Endothelial cell (in vitro differentiated cells): ENCODE results near the gene GRAMD1B. TPM values are rescaled to one million over a fixed set of nuclear protein-coding genes. Genes with fewer than 3 reads are reported as not detected.

Experiments used
- DNase-seq: peaks from one replicate; pipeline ENCODE4 v3.0.0; 2021; ENCODE audit warnings: low spot score
- H3K27ac Mint-ChIP-seq: one replicate; pipeline ENCODE4 v1.8.0; 2021; ENCODE audit warnings: mixed read lengths, inconsistent platforms; ENCODE audit not compliant: unreplicated experiment
- H3K27me3 Mint-ChIP-seq: one replicate; pipeline ENCODE4 v1.8.0; 2021; ENCODE audit warnings: mild to moderate bottlenecking, moderate library complexity, mixed read lengths, inconsistent platforms; ENCODE audit not compliant: unreplicated experiment
- H3K36me3 Mint-ChIP-seq: one replicate; pipeline ENCODE4 v1.8.0; 2021; ENCODE audit warnings: mild to moderate bottlenecking, low read depth, mixed read lengths, inconsistent platforms; ENCODE audit not compliant: unreplicated experiment
- H3K4me1 Mint-ChIP-seq: one replicate; pipeline ENCODE4 v1.8.0; 2021; ENCODE audit warnings: mild to moderate bottlenecking, mixed read lengths, inconsistent platforms; ENCODE audit not compliant: unreplicated experiment
- H3K4me3 Mint-ChIP-seq: one replicate; pipeline ENCODE4 v1.8.0; 2021; ENCODE audit warnings: mild to moderate bottlenecking, mixed read lengths, inconsistent platforms; ENCODE audit not compliant: unreplicated experiment
- H3K9me3 Mint-ChIP-seq: one replicate; pipeline ENCODE4 v1.8.0; 2021; ENCODE audit warnings: mixed read lengths, inconsistent platforms; ENCODE audit not compliant: unreplicated experiment
- CTCF ChIP-seq: fragments of 200-600 bp; sonication (generic); IDR thresholded peaks from one replicate; pipeline ENCODE4 v1.5.0; 2021; ENCODE audit warnings: antibody characterized with exemption; ENCODE audit not compliant: unreplicated experiment
- total RNA-seq: library from RNA; stranded (reverse); fragmentation: NEBNext Ultra II Directional; extraction: Animal tissue kit (Norgen Biotek cat#: 25700); gene quantifications from one replicate; pipeline ENCODE4 v1.2.1, GENCODE V29; 2021; ENCODE audit not compliant: unreplicated experiment

GRAMD1B gene
- total RNA-seq, 1 donor from 2014 or later = 49.6 TPM

DNA sequence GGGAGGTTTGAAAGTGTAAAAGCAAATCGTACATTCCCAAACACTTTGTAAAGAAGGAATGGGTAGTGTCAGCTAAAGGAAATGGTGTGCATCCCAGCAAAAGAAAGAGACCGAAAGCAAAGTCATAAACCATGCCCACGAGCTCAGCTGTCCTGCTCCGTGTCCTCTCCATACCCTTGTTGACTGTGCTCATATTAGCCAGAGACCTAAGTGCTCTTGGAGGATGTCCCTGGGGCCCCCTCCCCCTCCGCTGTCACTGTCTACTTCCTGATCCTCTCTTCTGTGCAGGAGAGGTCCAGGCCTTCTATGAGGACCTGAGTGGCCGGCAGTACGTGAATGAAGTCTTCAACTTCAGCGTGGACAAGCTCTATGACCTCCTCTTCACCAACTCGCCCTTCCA lies 178.3 kb downstream of the GRAMD1B start:
- H3K27ac Mint-ChIP-seq = no peak overlapping the region
- peaks cover 16% of the 10 kb centered on the region for H3K4me1 Mint-ChIP-seq
- no peak for TF ChIP-seq CTCF
- peaks cover 12% of the 10 kb centered on the region for H3K27me3 Mint-ChIP-seq
- H3K9me3 Mint-ChIP-seq = no peaks in the 10 kb centered on the region
- no peak overlapping the region for H3K4me3 Mint-ChIP-seq
- DNase-seq = no peak
- peaks cover 77% of the 10 kb centered on the region for H3K36me3 Mint-ChIP-seq

- no peak for TF ChIP-seq CTCF
- no peak overlapping the region for H3K4me3 Mint-ChIP-seq
- H3K36me3 Mint-ChIP-seq = peaks cover 75% of the 10 kb centered on the region
- no peak overlapping the region for H3K27ac Mint-ChIP-seq
- DNase-seq = no peak
- H3K4me1 Mint-ChIP-seq = peaks cover 11% of the 10 kb centered on the region
- H3K9me3 Mint-ChIP-seq = no peaks in the 10 kb centered on the region
- peaks cover 12% of the 10 kb centered on the region for H3K27me3 Mint-ChIP-seq
Measured at GRCh38 chr11:123608945-123609344, 178.9 kb downstream of the GRAMD1B start.

DNA sequence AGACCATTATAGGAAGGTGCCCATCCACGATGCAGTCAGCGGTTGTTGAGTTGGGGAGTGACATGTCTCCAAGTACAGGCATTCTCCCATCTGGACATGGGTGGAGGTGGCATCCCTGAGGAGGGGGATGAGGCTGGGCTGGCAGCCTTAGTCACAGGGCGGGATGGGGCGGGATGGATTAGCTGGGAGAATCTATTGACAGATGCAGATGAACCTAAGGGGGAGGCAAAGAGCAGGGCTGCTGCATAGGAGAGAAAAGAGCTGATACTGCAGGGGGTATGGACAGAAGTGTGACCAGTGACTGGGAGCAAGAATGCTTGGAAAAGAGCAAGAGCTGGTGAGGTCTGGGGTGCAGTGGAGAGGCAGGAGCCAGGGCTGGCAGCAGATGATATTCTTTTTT lies 181.6 kb downstream of the GRAMD1B start:
- Mint-ChIP-seq H3K9me3 (no peaks in the 10 kb centered on the region), H3K4me1 (peaks cover 4% of the 10 kb centered on the region), H3K36me3 (peaks cover 70% of the 10 kb centered on the region), H3K4me3 (no peak overlapping the region), H3K27me3 (peaks cover 13% of the 10 kb centered on the region), H3K27ac (no peak overlapping the region)
- DNase-seq = no peak
- TF ChIP-seq CTCF = no peak

- Mint-ChIP-seq H3K36me3 (peaks cover 64% of the 10 kb centered on the region), H3K4me1 (no peaks in the 10 kb centered on the region), H3K9me3 (no peaks in the 10 kb centered on the region), H3K4me3 (no peak overlapping the region), H3K27me3 (peaks cover 12% of the 10 kb centered on the region), H3K27ac (no peak overlapping the region)
- no peak for DNase-seq
- TF ChIP-seq CTCF = no peak
Measured at GRCh38 chr11:123616505-123617198, 186.6 kb downstream of the GRAMD1B start.

DNA sequence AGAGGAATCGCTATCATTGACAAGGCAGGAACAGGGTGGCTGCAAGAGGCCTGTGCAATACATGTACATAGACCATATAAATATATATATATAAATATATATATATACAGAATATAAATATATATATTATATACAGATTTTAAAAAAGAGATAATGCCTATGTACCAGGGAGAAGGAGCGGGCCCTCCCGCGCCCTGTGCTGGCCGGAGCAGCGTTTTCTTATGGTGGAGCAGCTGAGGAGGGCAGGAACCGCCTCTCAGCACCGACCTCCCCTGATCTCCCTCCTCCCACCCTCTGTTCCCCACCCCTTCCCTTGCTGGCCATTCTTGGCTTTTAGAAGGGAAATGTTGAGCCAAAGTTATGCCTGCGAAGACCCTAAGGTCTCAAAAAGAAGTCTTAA lies 192.5 kb downstream of the GRAMD1B start:
- Mint-ChIP-seq H3K4me3 (no peak overlapping the region), H3K27ac (no peak overlapping the region), H3K4me1 (no peaks in the 10 kb centered on the region), H3K27me3 (peaks cover 10% of the 10 kb centered on the region), H3K9me3 (no peaks in the 10 kb centered on the region), H3K36me3 (peaks cover 58% of the 10 kb centered on the region)
- no peak for DNase-seq
- TF ChIP-seq CTCF = no peak
